ENCODE measurements around the gene ATG16L1.

ATG16L1 gene

GRCh38 chr2:233258211-233258610 is 6.7 kb downstream of the ATG16L1 start:
- DNase-seq (ENCODE audit: low read depth in 2 of 2, low spot score in 1 of 2) = no peak

- no peak for DNase-seq (ENCODE audit: low read depth in 2 of 2, low spot score in 1 of 2)
Measured at GRCh38 chr2:233259730-233260129, 8.3 kb downstream of the ATG16L1 start.

DNA sequence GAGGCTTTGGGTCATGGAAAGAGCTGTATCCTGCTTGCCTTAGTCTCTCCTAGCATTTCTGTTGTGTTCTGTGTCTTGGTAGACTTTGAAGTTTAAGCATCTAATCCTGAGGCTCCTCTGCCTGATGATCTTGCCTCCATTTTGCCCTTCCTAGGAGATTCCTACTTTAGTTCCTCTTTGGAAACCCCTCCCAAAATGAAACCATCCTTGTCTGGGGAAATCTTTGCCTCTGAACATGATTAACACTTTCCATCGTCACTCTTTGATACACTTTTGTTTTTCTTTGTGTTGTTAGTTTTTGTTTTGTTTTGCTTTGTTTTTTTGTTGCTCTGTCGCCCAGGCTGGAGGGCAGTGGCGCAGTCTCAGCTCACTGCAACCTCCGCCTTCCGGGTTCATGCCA is 9.2 kb downstream of the ATG16L1 start:
- no peak for DNase-seq (ENCODE audit: low read depth in 2 of 2, low spot score in 1 of 2)

- DNase-seq (ENCODE audit: low read depth in 2 of 2, low spot score in 1 of 2) = no peak
Measured at GRCh38 chr2:233261819-233262555, 10.5 kb downstream of the ATG16L1 start.

- DNase-seq (ENCODE audit: low read depth in 2 of 2, low spot score in 1 of 2) = no peak
Measured at GRCh38 chr2:233262562-233262961, 11.1 kb downstream of the ATG16L1 start.

GRCh38 chr2:233263045-233263570 is 11.6 kb downstream of the ATG16L1 start:
- DNase-seq (ENCODE audit: low read depth in 2 of 2, low spot score in 1 of 2) = no peak

GRCh38 chr2:233264667-233265066 is 13.2 kb downstream of the ATG16L1 start:
- DNase-seq (ENCODE audit: low read depth in 2 of 2, low spot score in 1 of 2) = no peak

- no peak for DNase-seq (ENCODE audit: low read depth in 2 of 2, low spot score in 1 of 2)
Measured at GRCh38 chr2:233265899-233266431, 14.5 kb downstream of the ATG16L1 start.

DNA sequence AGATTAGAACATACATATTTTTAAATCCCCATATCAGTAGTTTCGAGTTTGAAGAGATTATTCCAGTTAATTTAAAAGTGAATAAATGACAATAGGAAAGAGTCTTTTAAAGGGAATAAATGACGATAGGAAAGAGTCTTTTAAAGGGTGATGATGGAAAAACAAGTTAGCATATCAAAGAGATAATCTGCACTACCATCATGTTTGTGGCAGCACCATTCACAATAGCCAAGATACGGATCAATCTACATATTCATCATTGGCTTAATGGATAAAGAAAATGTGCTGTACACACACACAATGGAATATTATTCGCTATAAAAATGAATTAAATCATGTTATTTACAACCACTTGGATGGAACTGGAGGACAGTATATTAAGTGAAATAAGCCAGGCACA is 15.0 kb downstream of the ATG16L1 start:
- no peak for DNase-seq (ENCODE audit: low read depth in 2 of 2, low spot score in 1 of 2)

GRCh38 chr2:233267516-233268245 is 16.2 kb downstream of the ATG16L1 start:
- peak; percentile 46 to 68 for DNase-seq (ENCODE audit: low read depth in 2 of 2, low spot score in 1 of 2)

DNA sequence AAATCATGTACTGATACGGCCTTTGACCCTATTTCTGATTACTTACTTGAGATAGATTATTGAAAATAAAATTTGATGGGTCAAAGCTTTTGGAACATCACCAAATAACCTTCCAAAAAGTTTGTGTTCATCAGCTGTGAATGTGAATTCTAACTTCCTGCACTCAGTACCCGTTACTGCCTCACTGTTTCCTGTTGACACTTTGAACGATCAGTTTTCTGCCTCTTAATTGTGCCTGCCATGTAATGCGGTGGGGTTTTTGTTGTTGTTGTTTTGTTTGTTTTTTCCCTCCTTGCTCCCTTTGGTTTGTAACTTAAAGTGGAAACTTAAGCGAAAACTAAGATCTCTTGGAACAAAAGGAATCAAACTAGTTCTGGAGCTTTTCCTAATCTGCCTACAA is 18.9 kb downstream of the ATG16L1 start:
- no peak for DNase-seq (ENCODE audit: low read depth in 2 of 2, low spot score in 1 of 2)

- DNase-seq (ENCODE audit: low read depth in 2 of 2, low spot score in 1 of 2) = no peak
Measured at GRCh38 chr2:233270951-233271350, 19.5 kb downstream of the ATG16L1 start.

DNA sequence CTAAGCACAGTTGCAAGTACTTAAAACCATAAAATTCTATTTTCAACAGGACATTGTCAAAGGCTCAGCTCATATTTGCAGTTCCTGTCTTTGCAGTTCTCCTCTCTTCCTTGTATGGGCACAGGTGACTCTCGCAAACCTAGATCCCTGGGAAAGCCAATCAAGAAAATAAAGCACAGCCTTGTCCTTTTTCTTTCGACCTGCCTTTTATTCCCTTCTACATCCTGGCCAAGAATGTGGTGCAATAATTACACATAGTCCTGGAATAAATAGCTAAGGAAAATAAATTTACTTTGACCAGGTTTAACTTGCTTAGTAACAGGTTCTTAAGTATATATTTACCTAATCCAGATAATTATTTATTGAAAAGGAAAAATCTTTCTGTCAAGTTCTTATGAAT is 20.2 kb downstream of the ATG16L1 start:
- no peak for DNase-seq (ENCODE audit: low read depth in 2 of 2, low spot score in 1 of 2)

DNA sequence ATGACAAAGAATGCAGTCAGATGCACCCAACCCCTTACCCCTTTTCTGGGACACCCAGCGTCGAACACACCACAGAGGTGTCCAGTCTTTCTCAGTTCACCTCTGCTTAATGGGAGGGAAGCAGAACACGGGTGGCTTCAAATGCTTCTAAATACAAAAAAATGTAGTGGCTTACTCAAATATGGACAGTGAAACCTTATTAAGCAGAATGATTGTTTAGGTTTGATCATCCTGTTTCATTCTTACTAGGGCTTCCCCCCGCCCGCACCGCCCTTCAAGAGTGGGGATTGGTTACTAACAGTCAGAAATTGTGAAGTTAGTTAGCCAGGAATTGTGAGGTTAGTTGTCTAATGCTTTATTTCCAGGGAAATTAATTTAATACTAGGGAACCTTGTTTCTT is 21.6 kb downstream of the ATG16L1 start:
- DNase-seq (ENCODE audit: low read depth in 2 of 2, low spot score in 1 of 2) = no peak

DNA sequence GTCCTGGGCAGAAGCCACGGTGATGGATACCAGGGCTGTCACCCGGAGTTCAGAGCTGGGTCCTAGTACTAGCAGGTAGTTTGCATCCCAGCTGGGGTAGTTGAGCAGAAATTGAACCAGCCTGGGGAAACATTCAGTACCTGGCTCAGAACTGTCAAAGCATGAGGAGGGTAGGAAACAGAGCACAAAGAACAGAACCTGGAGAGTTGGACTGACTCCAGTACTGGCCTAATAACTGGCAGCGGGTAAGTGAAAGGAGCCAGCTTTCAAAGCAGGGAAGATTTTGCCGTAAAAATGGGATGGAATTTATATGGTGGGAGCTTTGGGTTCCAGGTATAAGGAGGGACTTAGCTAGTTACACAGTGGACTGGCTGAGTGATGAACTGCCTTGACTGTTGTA is 23.8 kb downstream of the ATG16L1 start:
- DNase-seq (ENCODE audit: low read depth in 2 of 2, low spot score in 1 of 2) = no peak

- DNase-seq (ENCODE audit: low read depth in 2 of 2, low spot score in 1 of 2) = no peak
Measured at GRCh38 chr2:233278921-233279320, 27.4 kb downstream of the ATG16L1 start.

GRCh38 chr2:233280114-233280693 is 28.7 kb downstream of the ATG16L1 start:
- DNase-seq (ENCODE audit: low read depth in 2 of 2, low spot score in 1 of 2) = no peak

DNA sequence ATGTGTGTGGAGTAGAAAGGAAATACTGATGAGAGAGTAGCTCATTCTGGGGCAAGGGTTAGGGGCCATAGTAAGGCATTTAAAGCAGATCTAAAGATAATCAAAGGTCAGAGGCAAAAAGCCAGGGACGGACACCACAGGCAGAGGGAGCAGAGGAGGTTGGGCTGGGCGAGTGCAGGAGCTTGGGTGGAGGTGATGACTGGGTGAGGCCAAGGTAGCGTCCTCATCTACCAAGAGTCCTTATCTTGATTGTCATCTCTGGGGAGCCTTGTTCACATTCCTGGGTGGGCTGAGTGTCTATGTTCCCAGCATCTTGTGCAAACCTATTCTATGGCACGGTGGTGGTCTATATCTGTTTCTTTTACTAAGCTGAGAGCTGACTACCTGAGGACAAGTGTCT is 30.1 kb downstream of the ATG16L1 start:
- no peak for DNase-seq (ENCODE audit: low read depth in 2 of 2, low spot score in 1 of 2)

GRCh38 chr2:233281992-233282603 is 30.6 kb downstream of the ATG16L1 start:
- no peak for DNase-seq (ENCODE audit: low read depth in 2 of 2, low spot score in 1 of 2)

DNA sequence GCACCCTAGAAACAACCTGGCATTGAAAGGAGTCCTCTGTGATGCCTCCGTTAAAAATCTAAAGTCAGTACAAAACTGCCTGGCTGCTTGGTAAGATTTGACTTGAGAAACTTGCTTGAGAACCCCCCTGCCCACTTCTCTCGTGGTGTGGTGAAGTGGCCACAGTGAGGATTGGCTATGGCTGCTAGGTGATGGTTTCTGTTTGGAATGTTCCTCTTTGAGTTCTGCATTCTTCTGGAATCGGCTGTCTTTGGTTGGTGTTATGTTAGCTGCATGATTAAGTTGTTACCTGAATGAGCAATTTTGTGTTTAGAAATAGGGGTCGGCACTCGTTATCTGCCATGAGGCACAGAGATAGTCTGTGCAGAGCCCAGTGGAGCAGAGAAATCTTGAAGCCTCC is 34.4 kb downstream of the ATG16L1 start:
- no peak for DNase-seq (ENCODE audit: low read depth in 2 of 2, low spot score in 1 of 2)

DNA sequence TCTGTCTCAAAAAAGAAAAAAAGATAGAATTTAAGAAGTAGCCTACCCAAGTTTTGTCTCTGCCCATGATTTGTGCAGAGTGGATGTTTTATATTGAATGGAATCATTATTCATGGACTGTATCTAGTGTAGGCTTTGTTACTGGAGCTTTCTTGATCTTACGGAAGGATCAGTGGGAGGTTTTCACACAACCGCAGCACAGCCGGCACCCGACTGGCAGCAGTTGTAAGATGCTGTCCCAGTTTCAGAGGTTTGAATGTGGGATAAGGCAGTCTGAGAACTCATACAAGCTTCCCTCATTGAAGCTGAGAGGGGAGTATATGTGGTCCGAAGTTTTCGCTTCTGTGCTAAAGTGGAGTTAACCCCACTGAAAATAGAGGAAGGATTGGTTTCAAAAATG is 36.4 kb downstream of the ATG16L1 start:
- no peak for DNase-seq (ENCODE audit: low read depth in 2 of 2, low spot score in 1 of 2)
